HCT116 (cell line): ENCODE results near the gene MIPEP. TPM values are rescaled to one million over a fixed set of nuclear protein-coding genes. Genes with fewer than 3 reads are reported as not detected.

ENCODE experiments used
- ATAC-seq: fragments of 200-7000 bp; cut with Tn5 transposase; 2 replicates; pipeline ENCODE4 v1.9.1; 2020; ENCODE audit warnings: mild to moderate bottlenecking, moderate library complexity
- BruUV-seq: library from RNA; stranded (reverse); fragments of 400-500 nt; replicated peaks from 2 replicates; lab custom pipeline; 2021; lab: Mats Ljungman, UMichigan
- CTCF ChIA-PET: fragments of 300-600 bp; sonication (Branson Sonifier 250); formaldehyde crosslinking; loops from one replicate; lab custom pipeline; 2021; ENCODE audit warnings: antibody characterized with exemption; lab: Charles Lee
- POLR2A ChIA-PET: fragments of 300-600, 350-600 bp; sonication (Branson Sonifier 250); formaldehyde crosslinking; loops from one replicate; lab custom pipeline; 2021; ENCODE audit warnings: antibody characterized with exemption; lab: Charles Lee
- RAD21 ChIA-PET, 2 experiments: fragments of 300-600 bp; sonication (Branson Sonifier 250); formaldehyde crosslinking; loops; one replicate each; lab custom pipeline; 2023; ENCODE audit warnings: low total read pairs in 2 of 2; ENCODE audit not compliant: uncharacterized antibody in 2 of 2, unreplicated experiment in 2 of 2, low non-redundant PET in 1 of 2; lab: Charles Lee
- DNase-seq: peaks from one replicate; pipeline ENCODE4 v3.0.0-alpha.2; 2010; ENCODE audit warnings: low read depth, low spot score
- H2AFZ ChIP-seq: fragments of 200-600 bp; shearing (Covaris generic), sonication (generic); 2 replicates; pipeline ENCODE4 v1.6.1; 2017; ENCODE audit warnings: low read depth, mixed run types, mixed read lengths, antibody characterized with exemption, low read length; ENCODE audit not compliant: poor library complexity, severe bottlenecking
- H3K27ac ChIP-seq: 2 replicates; pipeline ENCODE4 v1.5.1; 2012; ENCODE audit warnings: low read depth, low read length
- H3K27me3 ChIP-seq: fragments of 200-600 bp; sonication (generic); 2 replicates; pipeline ENCODE4 v1.6.1; 2016; ENCODE audit warnings: mixed run types, low read length, mixed read lengths; ENCODE audit not compliant: insufficient read depth
- H3K36me3 ChIP-seq, 2 experiments: fragments of 200-500 bp in 1 of 2; fragments of 200-600 bp in 1 of 2; sonication (Bioruptor generic) in 1 of 2; sonication (generic) in 1 of 2; 2 replicates each; pipeline versions ENCODE4 v1.5.1 to v1.6.1; 2014 to 2016; ENCODE audit warnings: low read length in 2 of 2, inconsistent platforms in 1 of 2, mixed read lengths in 1 of 2, mixed run types in 1 of 2; ENCODE audit not compliant: insufficient read depth in 2 of 2, control insufficient read depth in 1 of 2
- H3K4me1 ChIP-seq, 2 experiments: fragments of 200-600 bp in 1 of 2; sonication (generic) in 1 of 2; 2 replicates each; pipeline versions ENCODE4 v1.5.1 to v1.6.1; 2012 to 2017; ENCODE audit warnings: low read length in 2 of 2, inconsistent platforms in 1 of 2, mild to moderate bottlenecking in 1 of 2, mixed read lengths in 1 of 2, mixed run types in 1 of 2, moderate library complexity in 1 of 2; ENCODE audit not compliant: insufficient read depth in 2 of 2, control insufficient read depth in 1 of 2
- H3K4me2 ChIP-seq: fragments of 200-600 bp; sonication (generic); 2 replicates; pipeline ENCODE4 v1.6.1; 2017; ENCODE audit warnings: mixed run types, low read length, mixed read lengths
- H3K4me3 ChIP-seq, 2 experiments: fragments of 200-600 bp in 1 of 2; sonication (generic) in 1 of 2; replicated peaks in 1 of 2; 2 replicates each; pipeline ENCODE4 v1.5.1; 2011 to 2016; ENCODE audit warnings: low read length in 2 of 2, control low read depth in 1 of 2, low read depth in 1 of 2, mild to moderate bottlenecking in 1 of 2, mixed read lengths in 1 of 2, mixed run types in 1 of 2
- H3K79me2 ChIP-seq: fragments of 200-600 bp; sonication (generic); 2 replicates; pipeline ENCODE4 v1.6.1; 2017; ENCODE audit warnings: mild to moderate bottlenecking, mixed run types, low read length, moderate library complexity, mixed read lengths; ENCODE audit not compliant: insufficient read depth
- H3K9ac ChIP-seq: fragments of 200-600 bp; sonication (generic); 2 replicates; pipeline ENCODE4 v1.6.1; 2016; ENCODE audit warnings: low read length, mixed read lengths
- H3K9me2 ChIP-seq: fragments of 200-600 bp; sonication (generic), shearing (Covaris generic); 2 replicates; pipeline ENCODE4 v1.6.1; 2017; ENCODE audit warnings: mixed run types, mild to moderate bottlenecking, moderate library complexity; ENCODE audit not compliant: insufficient read depth
- H3K9me3 ChIP-seq, 2 experiments: fragments of 200-500 bp in 1 of 2; fragments of 200-600 bp in 1 of 2; sonication (Bioruptor generic) in 1 of 2; sonication (generic) in 1 of 2; 2 replicates each; pipeline ENCODE4 v1.6.1; 2014 to 2017; ENCODE audit warnings: low read length in 2 of 2, mixed read lengths in 2 of 2, inconsistent platforms in 1 of 2, low read depth in 1 of 2, mild to moderate bottlenecking in 1 of 2, mixed run types in 1 of 2, moderate library complexity in 1 of 2; ENCODE audit not compliant: control insufficient read depth in 1 of 2, insufficient read depth in 1 of 2
- H4K20me1 ChIP-seq: fragments of 200-600 bp; sonication (generic), shearing (Covaris generic); 2 replicates; pipeline ENCODE4 v1.6.1; 2017; ENCODE audit warnings: mixed run types, mild to moderate bottlenecking, moderate library complexity; ENCODE audit not compliant: insufficient read depth
- ATF3 ChIP-seq: IDR thresholded peaks from 2 replicates; pipeline ENCODE4 v1.6.1; 2012
- EGR1 ChIP-seq: IDR thresholded peaks from 2 replicates; pipeline ENCODE4 v1.6.1; 2012; ENCODE audit warnings: low read depth
- ELF1 ChIP-seq: IDR thresholded peaks from 2 replicates; pipeline ENCODE4 v1.6.1; 2012; ENCODE audit warnings: low read depth, borderline replicate concordance
- EZH2 ChIP-seq: fragments of 200-600 bp; sonication (generic); IDR thresholded peaks from 2 replicates; pipeline ENCODE4 v1.6.1; 2017; ENCODE audit warnings: antibody characterized with exemption, mixed run types
- JUND ChIP-seq: IDR thresholded peaks from 2 replicates; pipeline ENCODE4 v1.6.1; 2012
- MAX ChIP-seq: IDR thresholded peaks from 2 replicates; pipeline ENCODE4 v1.6.1; 2012
- POLR2A ChIP-seq: IDR thresholded peaks from 2 replicates; pipeline ENCODE4 v1.7.0; 2011; ENCODE audit warnings: borderline replicate concordance; ENCODE audit not compliant: insufficient read depth, insufficient read length; ENCODE audit errors: extremely low read depth
- POLR2AphosphoS5 ChIP-seq: IDR thresholded peaks from 2 replicates; pipeline ENCODE4 v1.6.1; 2011; ENCODE audit warnings: mild to moderate bottlenecking, low read depth, low read length, moderate library complexity
- RAD21 ChIP-seq: IDR thresholded peaks from 2 replicates; pipeline ENCODE4 v1.6.1; 2012; ENCODE audit warnings: low read depth, mild to moderate bottlenecking
- SIN3A ChIP-seq: IDR thresholded peaks from 2 replicates; pipeline ENCODE4 v1.6.1; 2012; ENCODE audit warnings: low read depth
- SP1 ChIP-seq: IDR thresholded peaks from 2 replicates; pipeline ENCODE4 v1.6.1; 2012; ENCODE audit warnings: low read depth
- SRF ChIP-seq: IDR thresholded peaks from 2 replicates; pipeline ENCODE4 v1.6.1; 2012; ENCODE audit warnings: low read depth
- YY1 ChIP-seq: IDR thresholded peaks from 2 replicates; pipeline ENCODE4 v1.6.1; 2011; ENCODE audit warnings: low read length, low read depth, moderate library complexity, mild to moderate bottlenecking; ENCODE audit not compliant: insufficient replicate concordance; ENCODE audit errors: extremely low read depth
- ZBTB33 ChIP-seq: IDR thresholded peaks from 2 replicates; pipeline ENCODE4 v1.6.1; 2011; ENCODE audit warnings: mild to moderate bottlenecking, low read length, moderate library complexity; ENCODE audit not compliant: insufficient replicate concordance; ENCODE audit errors: extremely low read depth
- ZFX ChIP-seq: fragments of 450-650 bp; IDR thresholded peaks from 2 replicates; pipeline ENCODE4 v1.6.1; 2017
- ZNF274 ChIP-seq: fragments of 200-500 bp; sonication (Bioruptor generic); IDR thresholded peaks from 2 replicates; pipeline ENCODE4 v1.6.1; 2014; ENCODE audit warnings: mild to moderate bottlenecking, low read depth, low read length, inconsistent platforms
- intact Hi-C: fragments of 100-400 bp; cut with micrococcal nuclease; formaldehyde crosslinking; loops from 2 replicates; pipeline ENCODE4 v1.10.0; 2022
- total RNA-seq: library from RNA; stranded (reverse); gene quantifications from one replicate; pipeline ENCODE4 v1.2.1, GENCODE V29; 2021; ENCODE audit not compliant: unreplicated experiment
- TF ChIP-seq, protein P1 (sequence below): IDR thresholded peaks from 2 replicates; pipeline ENCODE4 v1.6.1; 2012; ENCODE audit warnings: low read depth
- TF ChIP-seq, protein P2 (sequence below), 3 experiments: fragments of 200-600 bp in 1 of 3; sonication (generic) in 1 of 3; IDR thresholded peaks in 2 of 3; conservative IDR thresholded peaks in 1 of 3; 2 replicates each; pipeline ENCODE4 v1.5.1; 2012 to 2017; ENCODE audit warnings: low read depth in 2 of 3, low read length in 2 of 3, antibody characterized with exemption in 1 of 3, borderline replicate concordance in 1 of 3, control low read depth in 1 of 3, mild to moderate bottlenecking in 1 of 3, mixed read lengths in 1 of 3, mixed run types in 1 of 3, moderate library complexity in 1 of 3; ENCODE audit not compliant: insufficient read depth in 1 of 3

Gene MIPEP
- total RNA-seq, 1 experiment from 2014 or later = 33.3 TPM

GRCh38 chr13:23739596-23739995 is 149.6 kb downstream of the MIPEP start:
- DNase-seq = no peak
- POLR2A ChIA-PET = no interaction called here
- intact Hi-C loops = no loop called here
- Histone ChIP-seq H3K9me2 (no peaks in the 10 kb centered on the region), H3K9me3 (no peaks in the 10 kb centered on the region), H3K79me2 (no peaks in the 10 kb centered on the region), H3K4me1 (peaks cover 2 to 9% of the 10 kb centered on the region in 2 experiments; a peak in 2 of 4 replicates), H2AFZ (no peak overlapping the region), H4K20me1 (no peaks in the 10 kb centered on the region)
- TF ChIP-seq YY1 (no peak), MAX (no peak), RAD21 (no peak), POLR2A (no peak), SP1 (no peak), ZBTB33 (no peak), ATF3 (no peak), ZFX (no peak), SIN3A (no peak), EZH2 (no peak), POLR2AphosphoS5 (no peak), JUND (no peak), ZNF274 (no peak), ELF1 (no peak), SRF (no peak), EGR1 (no peak)
- TF ChIP-seq, protein P1, sequence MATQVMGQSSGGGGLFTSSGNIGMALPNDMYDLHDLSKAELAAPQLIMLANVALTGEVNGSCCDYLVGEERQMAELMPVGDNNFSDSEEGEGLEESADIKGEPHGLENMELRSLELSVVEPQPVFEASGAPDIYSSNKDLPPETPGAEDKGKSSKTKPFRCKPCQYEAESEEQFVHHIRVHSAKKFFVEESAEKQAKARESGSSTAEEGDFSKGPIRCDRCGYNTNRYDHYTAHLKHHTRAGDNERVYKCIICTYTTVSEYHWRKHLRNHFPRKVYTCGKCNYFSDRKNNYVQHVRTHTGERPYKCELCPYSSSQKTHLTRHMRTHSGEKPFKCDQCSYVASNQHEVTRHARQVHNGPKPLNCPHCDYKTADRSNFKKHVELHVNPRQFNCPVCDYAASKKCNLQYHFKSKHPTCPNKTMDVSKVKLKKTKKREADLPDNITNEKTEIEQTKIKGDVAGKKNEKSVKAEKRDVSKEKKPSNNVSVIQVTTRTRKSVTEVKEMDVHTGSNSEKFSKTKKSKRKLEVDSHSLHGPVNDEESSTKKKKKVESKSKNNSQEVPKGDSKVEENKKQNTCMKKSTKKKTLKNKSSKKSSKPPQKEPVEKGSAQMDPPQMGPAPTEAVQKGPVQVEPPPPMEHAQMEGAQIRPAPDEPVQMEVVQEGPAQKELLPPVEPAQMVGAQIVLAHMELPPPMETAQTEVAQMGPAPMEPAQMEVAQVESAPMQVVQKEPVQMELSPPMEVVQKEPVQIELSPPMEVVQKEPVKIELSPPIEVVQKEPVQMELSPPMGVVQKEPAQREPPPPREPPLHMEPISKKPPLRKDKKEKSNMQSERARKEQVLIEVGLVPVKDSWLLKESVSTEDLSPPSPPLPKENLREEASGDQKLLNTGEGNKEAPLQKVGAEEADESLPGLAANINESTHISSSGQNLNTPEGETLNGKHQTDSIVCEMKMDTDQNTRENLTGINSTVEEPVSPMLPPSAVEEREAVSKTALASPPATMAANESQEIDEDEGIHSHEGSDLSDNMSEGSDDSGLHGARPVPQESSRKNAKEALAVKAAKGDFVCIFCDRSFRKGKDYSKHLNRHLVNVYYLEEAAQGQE = no peak
- TF ChIP-seq, protein P2, sequence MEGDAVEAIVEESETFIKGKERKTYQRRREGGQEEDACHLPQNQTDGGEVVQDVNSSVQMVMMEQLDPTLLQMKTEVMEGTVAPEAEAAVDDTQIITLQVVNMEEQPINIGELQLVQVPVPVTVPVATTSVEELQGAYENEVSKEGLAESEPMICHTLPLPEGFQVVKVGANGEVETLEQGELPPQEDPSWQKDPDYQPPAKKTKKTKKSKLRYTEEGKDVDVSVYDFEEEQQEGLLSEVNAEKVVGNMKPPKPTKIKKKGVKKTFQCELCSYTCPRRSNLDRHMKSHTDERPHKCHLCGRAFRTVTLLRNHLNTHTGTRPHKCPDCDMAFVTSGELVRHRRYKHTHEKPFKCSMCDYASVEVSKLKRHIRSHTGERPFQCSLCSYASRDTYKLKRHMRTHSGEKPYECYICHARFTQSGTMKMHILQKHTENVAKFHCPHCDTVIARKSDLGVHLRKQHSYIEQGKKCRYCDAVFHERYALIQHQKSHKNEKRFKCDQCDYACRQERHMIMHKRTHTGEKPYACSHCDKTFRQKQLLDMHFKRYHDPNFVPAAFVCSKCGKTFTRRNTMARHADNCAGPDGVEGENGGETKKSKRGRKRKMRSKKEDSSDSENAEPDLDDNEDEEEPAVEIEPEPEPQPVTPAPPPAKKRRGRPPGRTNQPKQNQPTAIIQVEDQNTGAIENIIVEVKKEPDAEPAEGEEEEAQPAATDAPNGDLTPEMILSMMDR (IDR thresholded peaks at IDR 0.05 in 2 of 3, conservative IDR thresholded peaks at IDR 0.05 in 1 of 3; ENCODE audit: borderline replicate concordance in 1 of 3, insufficient read depth in 1 of 3, low read depth in 2 of 3, low read length in 2 of 3) = no peak
- TF ChIP-seq, all 23 proteins: peak for 0
- no peak overlapping the region for H3K27ac ChIP-seq
- H3K4me2 ChIP-seq = no peak overlapping the region
- H3K4me3 ChIP-seq = no peak overlapping the region
- ChIA-PET RAD21 (no interaction called here), CTCF (no interaction called here)
- no peak for ATAC-seq
- H3K9ac ChIP-seq = no peak overlapping the region
- BruUV-seq = no TSS peak
- no peaks in the 10 kb centered on the region for H3K36me3 ChIP-seq
- no peaks in the 10 kb centered on the region for H3K27me3 ChIP-seq
